ENCODE data around the gene GNA14.

DNA sequence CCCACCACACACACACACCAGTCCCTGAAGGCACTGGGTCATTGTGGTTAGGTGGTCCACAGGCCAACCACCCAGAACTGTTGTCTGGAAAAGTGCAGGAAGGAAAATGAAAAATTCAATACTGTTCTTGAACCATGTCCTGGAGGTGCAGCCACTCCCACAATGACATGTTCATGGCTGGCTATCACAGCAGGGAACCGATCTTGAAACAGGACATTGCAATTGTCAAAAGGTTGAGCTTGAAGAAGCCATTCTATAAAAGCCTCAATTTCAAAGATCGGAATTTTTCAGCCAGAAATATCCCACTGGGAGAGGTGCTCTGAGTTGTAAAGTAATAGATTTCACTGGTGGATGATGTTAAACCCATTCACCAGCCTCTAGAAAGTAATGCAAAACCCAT, 218.2 kb downstream of the GNA14 start:
- TF ChIP-seq, protein P1, sequence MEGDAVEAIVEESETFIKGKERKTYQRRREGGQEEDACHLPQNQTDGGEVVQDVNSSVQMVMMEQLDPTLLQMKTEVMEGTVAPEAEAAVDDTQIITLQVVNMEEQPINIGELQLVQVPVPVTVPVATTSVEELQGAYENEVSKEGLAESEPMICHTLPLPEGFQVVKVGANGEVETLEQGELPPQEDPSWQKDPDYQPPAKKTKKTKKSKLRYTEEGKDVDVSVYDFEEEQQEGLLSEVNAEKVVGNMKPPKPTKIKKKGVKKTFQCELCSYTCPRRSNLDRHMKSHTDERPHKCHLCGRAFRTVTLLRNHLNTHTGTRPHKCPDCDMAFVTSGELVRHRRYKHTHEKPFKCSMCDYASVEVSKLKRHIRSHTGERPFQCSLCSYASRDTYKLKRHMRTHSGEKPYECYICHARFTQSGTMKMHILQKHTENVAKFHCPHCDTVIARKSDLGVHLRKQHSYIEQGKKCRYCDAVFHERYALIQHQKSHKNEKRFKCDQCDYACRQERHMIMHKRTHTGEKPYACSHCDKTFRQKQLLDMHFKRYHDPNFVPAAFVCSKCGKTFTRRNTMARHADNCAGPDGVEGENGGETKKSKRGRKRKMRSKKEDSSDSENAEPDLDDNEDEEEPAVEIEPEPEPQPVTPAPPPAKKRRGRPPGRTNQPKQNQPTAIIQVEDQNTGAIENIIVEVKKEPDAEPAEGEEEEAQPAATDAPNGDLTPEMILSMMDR (IDR thresholded peaks at IDR 0.05) = no peak
- TF ChIP-seq POLR2A (IDR thresholded peaks at IDR 0.05) = no peak
